Activated CD4-positive, alpha-beta T cell treated with anti-CD3 and anti-CD28 coated beads, Interleukin-2, amount 50 U/mL, for 48 hours (primary cell): ENCODE measurements around the gene ZIC3.
"Not testable (repeated sequence)": the region's sequence is repeated elsewhere in the genome, so short reads cannot be mapped to it uniquely, and the experiment has no call there.

Experiments
- DNase-seq, 2 experiments: peaks; one replicate each; pipeline ENCODE4 v3.0.0-alpha.2; 2020

The ZIC3 gene

DNA sequence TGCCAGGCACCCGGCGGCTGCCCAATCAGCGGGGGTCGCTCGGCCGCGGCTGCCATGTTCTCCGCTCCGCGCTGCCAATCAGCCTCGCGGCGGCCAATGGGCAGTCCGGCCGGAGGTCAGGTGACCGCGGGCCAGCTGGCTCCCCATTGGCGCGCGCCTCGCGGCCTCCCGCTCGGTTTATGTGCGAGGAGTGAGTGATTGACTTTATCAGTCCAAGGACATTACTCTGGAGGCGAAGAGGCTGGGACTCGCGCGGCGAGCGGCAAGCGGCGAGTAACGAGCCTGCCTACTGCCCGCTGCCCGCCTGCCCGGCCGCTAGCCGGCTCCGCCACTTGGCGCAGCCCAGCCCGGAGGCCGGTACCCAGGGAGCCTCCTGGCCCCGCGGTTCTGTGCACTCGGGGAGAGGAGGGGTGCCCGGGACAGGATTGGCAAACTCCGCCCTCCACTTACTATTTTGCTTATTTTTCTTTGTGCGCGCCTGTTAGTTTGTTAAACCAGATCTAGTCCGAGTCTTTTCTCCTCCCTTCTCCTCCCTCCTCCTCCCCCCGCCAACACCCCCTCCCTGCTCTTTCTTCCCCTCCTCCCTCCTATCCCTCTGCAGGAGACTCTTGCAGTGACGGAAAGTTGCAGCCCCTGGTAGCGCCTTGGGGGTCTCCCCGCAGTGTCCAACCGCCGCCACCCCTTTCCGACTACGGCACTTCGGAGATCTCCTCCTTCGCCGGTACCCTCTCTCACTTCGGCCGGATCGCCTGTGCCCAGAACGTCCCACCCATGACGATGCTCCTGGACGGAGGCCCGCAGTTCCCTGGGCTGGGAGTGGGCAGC, at the start of gene ZIC3:
Gene ZIC3 (plus strand): TSS at position 207 of the 825 bp plus-strand sequence. CDS start 565 bp downstream, at position 772.
- DNase-seq, result no peak

GRCh38 chrX:137519459-137519858, 46.5 kb upstream of the ZIC3 start:
- DNase-seq, result no peak

DNA sequence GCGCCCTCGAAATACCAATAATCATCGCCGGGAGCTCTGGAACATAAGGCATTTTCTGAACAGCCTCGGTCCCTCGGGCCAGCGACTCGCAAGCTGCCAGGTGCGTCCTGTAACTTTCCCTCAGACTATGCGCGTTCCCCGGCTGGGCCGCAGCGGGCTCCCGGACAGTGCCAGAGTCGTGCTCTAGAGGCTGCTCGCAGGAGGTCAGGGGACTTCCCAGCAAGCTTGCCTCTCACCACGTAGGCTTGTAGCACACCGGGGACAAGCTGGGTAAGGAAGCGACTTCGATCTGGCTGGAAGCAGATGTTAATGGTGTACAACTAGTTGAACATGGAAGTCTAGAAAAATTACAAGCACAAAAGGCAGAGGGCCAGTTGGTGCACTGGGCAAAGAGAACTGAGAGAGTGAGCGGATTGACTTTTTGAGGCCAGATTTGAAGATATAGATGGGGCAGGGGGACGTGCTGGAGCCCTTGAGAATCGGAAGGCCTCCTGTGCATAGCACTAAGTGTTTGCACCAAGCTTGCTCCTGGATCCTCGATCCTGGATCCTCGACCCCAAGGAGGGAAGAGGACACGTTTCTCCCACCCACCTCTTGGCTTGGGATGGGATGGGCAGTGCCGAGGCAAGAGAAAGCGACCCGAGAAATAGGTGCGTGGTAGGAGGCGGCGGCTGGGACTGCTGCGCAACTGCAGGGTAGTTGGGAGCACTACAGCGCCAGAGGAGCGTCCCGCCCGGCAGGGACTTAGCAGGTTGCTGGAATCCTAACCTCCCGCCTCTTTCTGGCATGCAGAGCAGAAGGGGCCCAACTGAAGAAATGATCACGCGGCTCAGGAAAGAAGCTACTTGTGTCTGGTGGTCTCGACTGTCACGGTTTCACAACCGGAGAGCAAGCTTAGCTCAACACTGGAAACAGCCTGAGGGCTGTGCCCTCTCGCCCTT, 19.9 kb upstream of the ZIC3 start:
- DNase-seq, result no peak

GRCh38 chrX:137547291-137547690, 18.6 kb upstream of the ZIC3 start:
- no peak for DNase-seq

DNA sequence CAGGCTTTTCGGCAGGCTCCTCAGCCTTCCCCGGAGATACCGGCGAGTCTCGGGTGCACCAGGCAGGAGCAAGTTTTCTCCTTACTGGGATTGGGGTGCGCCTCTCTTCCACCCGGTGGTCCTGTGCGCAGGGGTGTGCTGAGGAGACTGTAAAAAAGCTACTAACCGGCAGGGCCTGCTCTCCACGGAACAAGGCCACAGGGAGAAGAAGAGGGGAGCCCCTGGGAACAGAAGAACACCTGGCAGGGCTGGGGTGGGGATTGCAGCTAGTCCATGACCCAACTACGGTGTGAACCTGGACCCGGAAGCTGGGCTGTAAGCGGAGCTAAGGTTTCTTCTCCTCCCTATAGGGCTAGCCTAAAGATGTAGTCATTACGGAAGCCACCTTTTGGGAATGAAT, 17.7 kb upstream of the ZIC3 start:
- no peak for DNase-seq

- DNase-seq, result no peak
Observed at GRCh38 chrX:137549073-137549472, 16.9 kb upstream of the ZIC3 start.

DNA sequence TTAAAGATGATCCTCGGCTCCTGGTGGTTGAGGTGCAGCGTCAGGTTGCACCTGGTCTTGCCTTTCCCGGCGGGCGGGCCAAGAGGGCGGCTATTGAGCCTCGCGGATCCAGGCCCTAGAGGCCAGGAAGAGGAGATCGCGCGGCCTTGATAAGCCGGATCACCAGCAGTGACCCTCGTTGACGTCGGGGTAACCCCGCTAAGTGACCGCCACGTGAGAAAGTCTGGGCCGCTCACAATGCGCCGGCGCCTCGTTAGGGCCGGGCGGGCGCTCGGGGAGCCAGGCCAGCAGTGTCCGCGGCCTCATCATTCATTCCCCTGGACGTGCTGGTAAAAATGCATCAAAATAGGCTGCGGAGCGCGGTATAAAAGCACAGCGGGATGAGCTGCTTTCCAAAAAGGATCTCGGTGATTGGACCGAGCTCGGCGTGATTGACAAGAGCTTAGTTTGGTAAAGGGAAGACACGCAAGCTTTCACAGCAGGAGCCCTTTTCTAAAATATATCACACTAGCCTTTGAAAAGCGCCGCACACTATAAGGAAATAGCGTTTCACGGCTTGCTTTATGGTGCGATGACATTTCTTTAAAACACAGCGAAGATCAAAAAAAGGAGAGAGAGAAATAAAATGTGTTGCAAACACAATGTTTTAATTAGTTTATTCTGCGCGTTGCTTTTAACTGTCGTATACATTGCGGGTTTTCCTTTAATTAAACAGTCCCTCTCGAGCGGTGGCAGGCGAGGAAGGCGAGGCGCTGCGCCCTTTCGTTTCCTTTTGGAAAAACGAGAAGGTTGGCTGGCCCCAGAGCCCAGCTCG, 15.9 kb upstream of the ZIC3 start:
- DNase-seq, result no peak

GRCh38 chrX:137550665-137551261, 15.2 kb upstream of the ZIC3 start:
- no peak for DNase-seq

- not testable (repeated sequence) for DNase-seq
Observed at GRCh38 chrX:137552098-137552497, 13.8 kb upstream of the ZIC3 start.

GRCh38 chrX:137562096-137562495, 3.8 kb upstream of the ZIC3 start:
- DNase-seq, result no peak

DNA sequence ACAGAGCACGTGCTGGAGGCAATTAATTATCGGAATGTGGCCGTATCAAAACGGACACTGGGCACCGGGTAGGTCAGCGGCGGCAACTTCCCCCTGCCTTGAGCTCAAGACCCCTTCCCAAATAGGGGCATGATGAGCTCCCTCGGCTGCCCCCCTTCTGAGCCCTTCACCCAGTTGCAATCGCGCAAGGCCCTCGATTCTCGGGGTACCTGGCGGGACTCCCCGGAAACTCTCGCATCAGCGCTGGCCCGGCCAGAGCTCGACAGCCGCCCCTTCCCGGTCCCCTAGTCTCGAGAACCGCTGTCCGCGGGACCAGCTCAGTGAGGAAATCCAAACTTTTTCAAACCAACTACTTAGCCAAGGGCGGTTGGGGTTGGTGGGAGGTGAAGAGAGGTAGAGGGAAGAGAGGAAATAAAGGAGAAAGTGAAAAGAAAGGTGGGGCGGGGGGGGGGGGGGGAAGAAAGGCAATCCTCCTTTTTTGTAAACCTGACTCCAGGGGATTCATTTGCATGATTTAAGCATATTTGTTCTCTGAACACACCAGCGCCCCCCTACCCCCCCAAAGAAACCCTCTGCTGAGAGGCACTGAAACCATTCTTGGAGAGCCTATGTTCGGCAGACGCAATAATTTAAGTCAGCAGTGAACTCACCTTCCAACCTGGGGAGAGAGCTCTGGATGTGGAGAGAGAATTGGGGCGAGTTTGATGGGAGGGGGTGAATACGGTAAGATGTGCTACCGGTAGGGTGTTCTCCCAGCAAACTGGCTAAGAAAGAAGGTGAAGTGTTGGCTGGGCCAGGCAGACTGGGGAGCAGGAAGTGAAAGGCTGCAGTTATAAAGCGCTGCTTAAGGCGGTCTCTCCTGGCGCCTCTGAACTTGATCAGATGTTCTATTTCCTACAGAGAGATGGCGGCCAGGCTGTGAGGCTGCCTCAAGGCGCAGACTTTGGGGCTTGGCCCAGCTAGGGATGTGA, 2.0 kb upstream of the ZIC3 start:
- DNase-seq, result no peak

DNA sequence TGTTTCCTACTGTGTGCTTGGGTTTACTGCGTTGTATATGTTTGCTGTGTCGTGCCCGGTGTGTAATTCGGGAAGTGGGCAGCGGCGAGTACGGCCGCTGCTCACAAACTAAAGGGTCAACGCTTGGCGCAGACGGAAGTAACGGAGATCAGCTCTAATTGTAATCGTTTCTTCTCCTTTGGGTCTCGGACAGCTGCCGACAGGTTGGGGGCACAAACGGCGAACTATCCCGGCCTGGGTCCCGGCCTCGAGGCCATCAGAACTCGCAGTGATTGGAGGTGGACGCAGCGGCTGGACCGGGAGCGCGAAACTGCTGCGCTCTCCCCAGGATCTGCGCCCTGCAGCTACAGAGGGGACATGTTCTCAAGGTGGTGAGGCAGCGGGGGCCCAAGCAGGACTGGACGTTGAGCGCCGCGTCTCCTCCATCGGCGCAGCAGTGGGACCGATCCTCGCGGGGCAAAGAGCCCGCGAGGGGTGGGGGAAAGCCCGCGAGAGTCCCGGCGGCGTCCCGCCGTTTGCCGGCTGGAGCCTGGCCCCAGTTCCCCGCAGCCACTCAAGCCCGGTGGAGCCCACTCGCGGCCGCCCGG, 516 bp upstream of the ZIC3 start:
- DNase-seq, result no peak

GRCh38 chrX:137566746-137567679, 1.1 kb downstream of the ZIC3 start:
- DNase-seq, result no peak

DNA sequence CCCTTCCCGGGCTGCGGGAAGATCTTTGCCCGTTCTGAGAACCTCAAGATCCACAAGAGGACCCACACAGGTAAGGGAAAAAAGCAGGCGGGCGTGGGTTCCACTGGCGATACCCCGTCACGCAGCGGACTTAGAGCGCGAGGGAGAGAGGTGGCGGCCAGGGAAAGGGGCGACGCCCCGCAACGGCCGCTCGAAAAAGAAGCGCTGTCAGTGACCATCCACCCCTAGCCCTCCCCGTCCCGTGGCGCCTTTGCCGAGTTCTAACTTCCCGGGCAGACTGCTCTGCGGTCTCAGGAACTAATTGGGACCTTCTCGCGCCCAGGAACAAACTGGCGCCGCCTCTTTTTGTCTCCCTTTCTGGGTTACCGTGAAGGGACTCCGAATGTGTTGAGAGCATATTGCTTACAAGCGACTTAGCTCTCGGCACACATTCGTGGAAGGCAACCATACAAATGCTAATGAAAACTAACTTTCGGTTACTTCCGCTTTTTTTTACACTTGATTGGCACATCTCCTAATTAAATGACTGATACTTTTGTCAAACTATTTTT, 1.8 kb downstream of the ZIC3 start:
- DNase-seq, result no peak

GRCh38 chrX:137568741-137569469, 3.0 kb downstream of the ZIC3 start:
- DNase-seq, result no peak

- no peak for DNase-seq
Observed at GRCh38 chrX:137569470-137569891, 3.6 kb downstream of the ZIC3 start.

DNA sequence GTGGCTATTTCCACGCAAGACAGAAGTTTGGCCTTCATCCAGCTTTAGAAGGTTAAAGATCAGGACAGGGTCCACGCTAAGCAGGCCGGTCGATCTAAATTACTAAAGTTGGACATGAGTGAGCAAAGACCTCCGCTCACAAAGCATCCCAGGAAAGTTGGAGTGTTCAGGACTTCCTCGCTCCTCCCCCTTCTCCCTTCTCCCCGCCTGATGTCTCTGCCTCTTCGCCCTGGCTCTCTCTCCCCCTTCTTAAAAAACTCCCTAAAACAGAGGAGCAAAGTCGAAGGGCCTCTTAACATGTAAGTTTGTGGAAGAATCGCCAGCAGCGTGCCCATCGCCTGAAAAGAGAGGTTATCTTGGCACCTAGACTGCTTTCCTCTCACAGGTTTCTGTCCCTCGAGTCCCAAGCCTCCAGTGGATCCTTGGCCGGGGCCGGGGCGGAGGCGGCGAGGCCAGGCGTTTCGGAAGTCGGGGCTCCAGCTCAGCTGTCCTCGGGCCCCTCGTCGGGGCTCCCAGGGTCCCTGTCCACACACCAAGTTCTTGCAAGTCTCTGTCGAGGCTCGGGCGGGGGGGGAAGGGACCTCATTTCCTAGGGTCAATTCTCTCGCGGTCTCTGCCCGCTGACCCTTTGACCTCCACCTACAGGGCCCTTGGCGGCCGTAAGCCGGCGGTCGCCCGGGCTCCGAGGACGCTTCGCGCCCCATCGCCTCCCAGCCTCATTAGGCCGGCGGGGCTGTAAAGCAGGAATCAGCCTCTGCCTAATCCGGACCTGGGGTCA, 7.6 kb downstream of the ZIC3 start:
- no peak for DNase-seq
